Adrenal gland (tissue), 5 donors: Measurements from ENCODE around the gene KSR2.

Source experiments
- POLR2A ChIP-seq, 2 donors: fragments of 450-650 bp; IDR thresholded peaks; one replicate each; pipeline ENCODE4 v1.6.1; 2017; ENCODE audit warnings: antibody characterized with exemption in 2 of 2, mild to moderate bottlenecking in 2 of 2, moderate library complexity in 1 of 2
- TF ChIP-seq, protein P1 (sequence below), 6 experiments: fragments of 450-650 bp in 4 of 6; fragments of 200-600 bp in 2 of 6; sonication (generic) in 1 of 6; IDR thresholded peaks; 1 replicate in 5 of 6; 2 replicates in 1 of 6; pipeline versions ENCODE4 v1.5.1 to v1.8.0; 2016 to 2021; ENCODE audit warnings: antibody characterized with exemption in 6 of 6, mild to moderate bottlenecking in 2 of 6, moderate library complexity in 1 of 6
- donor health status: DM: no; HTN: no; CAD: no.

DNA sequence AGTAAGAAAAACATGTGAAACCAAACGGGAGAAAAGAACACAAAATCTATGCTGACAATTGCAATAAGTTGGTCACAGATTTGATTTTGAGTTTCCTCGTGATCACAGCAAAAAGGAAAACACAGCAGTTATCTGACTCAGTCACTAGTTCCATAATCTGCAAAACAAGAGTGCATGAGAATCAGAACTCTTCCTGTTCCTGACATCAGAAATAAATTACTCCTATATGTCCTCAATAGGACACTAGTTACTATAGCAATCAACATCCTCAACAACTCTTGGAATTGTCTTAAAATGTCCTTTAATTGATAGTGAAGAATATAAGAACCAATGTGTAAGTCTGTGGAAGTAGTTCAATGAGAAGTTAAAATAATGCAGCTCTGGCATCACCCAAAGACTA is 339.3 kb downstream of the KSR2 start:
- TF ChIP-seq, protein P1, sequence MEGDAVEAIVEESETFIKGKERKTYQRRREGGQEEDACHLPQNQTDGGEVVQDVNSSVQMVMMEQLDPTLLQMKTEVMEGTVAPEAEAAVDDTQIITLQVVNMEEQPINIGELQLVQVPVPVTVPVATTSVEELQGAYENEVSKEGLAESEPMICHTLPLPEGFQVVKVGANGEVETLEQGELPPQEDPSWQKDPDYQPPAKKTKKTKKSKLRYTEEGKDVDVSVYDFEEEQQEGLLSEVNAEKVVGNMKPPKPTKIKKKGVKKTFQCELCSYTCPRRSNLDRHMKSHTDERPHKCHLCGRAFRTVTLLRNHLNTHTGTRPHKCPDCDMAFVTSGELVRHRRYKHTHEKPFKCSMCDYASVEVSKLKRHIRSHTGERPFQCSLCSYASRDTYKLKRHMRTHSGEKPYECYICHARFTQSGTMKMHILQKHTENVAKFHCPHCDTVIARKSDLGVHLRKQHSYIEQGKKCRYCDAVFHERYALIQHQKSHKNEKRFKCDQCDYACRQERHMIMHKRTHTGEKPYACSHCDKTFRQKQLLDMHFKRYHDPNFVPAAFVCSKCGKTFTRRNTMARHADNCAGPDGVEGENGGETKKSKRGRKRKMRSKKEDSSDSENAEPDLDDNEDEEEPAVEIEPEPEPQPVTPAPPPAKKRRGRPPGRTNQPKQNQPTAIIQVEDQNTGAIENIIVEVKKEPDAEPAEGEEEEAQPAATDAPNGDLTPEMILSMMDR (IDR thresholded peaks at IDR 0.05), result no peak
- TF ChIP-seq POLR2A (IDR thresholded peaks at IDR 0.05), result no peak
